ENCODE measurements around the gene SLC31A1.
"Not testable (repeated sequence)": the region's sequence is repeated elsewhere in the genome, so short reads cannot be mapped to it uniquely, and the experiment has no call there.

Gene SLC31A1

DNA sequence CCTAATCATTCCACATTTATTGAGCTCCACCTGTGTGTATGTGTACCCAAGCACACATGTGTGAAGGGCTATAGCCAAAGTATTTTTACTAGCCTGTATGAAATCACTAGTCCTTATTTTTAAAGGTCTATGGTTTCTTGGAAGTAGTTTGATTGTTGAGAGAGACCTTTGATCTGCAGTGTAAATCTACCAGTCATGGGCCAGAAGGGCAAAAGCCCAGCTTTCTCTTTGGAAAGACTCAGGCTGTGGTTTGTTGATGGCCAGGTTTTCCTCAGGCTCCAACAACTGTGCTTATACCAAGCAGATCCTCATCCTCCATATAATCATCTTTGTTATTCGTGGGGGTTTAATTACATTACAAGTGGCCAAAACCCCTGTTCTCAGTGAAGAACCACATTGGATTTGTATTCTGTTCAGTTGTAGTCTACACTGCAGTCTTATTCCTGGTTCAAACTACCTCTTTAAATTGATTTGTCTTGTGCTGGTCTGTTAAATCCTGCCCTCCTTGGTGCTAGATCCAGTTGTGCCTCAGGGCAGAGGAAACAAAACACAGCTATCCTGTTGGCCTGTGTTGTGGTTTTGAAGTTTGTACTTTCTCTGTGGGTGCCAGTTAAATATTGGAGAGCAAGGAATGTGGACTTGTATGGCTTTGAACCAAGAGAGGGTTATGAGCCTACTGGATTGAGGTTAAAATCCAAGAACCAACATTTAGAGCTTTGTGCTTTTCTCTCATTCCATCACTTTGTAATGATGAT, 40.8 kb downstream of the SLC31A1 start:
- no peak for DNase-seq (ENCODE audit: low read depth, low spot score)

DNA sequence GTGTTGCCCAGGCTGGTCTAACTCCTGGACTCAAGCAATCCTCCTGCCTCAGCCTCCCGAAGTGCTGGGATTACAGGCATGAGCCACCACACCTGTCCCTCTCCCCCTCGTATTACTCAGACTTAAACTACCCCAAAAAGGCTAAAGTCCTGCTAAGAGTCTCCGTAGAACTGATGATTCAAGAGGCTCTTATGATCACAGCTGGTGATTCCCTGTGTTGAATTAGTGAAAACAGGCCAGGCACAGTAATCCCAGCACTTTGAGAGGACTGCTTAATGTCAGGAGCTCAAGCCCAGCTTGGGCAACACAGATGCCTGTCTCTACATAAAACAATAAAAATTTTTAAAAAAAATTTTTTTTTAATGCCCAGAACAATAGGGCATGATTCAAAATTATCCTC, 44.8 kb downstream of the SLC31A1 start:
- no peak for DNase-seq (ENCODE audit: low read depth, low spot score)

DNA sequence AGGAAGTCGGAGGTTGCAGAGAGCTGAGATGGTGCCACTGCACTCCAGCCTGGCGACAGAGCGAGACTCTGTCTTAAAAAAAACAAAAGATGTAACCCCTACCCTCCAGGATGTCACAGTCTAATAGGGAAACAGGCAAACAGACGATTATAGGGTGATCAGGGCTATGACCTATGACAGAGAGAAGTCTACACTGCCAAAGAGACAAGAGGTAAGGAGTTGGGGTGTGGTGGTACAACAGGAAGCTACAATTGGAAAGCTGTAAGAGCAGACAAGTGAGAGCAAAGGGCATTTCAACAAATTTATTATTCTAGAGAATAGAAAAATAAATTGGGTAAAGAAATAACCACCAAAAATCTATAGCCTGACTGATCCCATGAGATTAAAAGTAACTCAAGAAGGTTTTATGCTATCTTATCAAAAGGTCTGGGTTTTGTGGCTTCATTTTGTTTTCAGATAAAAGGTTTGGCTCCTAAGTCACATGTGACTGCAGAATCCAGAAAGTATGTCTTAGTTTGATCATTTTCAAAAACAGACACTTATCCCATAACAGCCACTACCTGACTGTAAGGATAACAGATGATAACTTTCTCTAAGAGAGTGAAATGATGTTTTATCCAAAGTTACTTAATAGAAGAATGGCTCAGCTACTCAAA, 46.7 kb downstream of the SLC31A1 start:
- DNase-seq (ENCODE audit: low read depth, low spot score): no peak

DNA sequence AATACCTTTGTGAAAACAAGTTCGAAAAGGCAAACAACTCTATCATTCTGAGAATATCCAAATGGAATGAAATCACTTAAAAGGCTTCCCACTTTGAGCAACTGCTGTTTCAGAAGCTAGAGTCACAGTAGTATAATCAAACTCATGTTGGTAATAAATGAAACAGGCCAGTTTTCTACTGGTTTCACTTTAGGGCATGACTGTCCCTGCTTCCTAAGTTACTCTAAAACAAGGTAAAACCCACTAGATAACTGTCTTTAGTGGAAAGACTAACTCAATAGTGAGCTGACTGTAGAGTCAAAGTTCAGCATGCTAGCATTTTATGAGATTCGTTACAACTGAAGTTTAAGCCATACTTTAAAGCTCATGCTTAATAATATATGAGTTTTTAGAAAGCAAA, 48.0 kb downstream of the SLC31A1 start:
- DNase-seq (ENCODE audit: low read depth, low spot score): no peak

DNA sequence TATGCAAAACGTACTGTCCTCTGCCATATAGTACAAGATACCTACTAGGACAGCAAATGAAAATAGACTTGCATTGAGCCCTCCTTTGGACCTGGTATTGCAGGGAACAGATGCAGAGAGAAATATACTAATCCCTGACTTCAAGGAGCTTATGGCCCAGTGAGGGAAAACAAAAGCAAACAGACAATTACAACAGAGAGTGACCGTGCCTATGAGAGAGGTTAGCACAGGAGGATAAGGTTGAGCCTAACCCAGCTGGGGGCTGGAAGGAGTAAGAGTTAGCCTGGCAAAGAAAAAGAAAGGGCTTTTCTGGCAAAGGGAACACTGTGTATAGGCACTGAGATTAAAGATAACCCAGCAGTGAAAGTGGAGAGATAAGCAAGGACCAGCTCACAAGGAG, 48.5 kb downstream of the SLC31A1 start:
- DNase-seq (ENCODE audit: low read depth, low spot score): no peak

DNA sequence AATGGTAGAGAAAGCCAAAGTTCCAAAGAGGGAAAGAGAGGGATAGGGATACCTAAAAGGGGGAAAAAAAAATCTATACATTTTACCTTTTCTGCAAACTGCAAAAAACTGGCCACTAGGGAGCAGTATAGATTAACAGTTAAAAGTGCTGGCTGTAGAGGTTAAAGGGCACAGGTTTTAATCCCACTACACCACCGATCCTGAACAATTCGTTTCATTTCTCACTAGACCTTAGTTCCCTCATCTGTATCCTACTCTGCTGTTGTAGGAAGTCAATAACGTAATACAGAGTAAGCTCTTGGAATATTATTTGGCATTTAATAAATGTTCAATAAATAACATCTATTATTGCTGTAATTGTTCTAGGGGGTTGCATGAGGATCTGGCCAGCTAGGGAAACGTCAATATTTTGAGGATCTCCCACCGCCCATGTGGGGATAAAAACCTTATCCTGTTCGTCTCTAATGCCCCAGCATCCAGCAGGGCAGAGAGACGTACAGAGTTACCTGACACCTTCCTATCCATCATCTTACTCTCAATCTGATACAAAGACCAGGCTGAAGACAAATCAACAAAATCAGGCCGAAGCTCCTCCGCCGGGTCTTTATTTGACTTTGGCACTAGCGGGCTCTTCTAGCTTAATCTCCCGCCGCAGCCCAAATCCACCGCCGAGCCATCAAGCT, 53.3 kb downstream of the SLC31A1 start:
- DNase-seq (ENCODE audit: low read depth, low spot score): no peak

DNA sequence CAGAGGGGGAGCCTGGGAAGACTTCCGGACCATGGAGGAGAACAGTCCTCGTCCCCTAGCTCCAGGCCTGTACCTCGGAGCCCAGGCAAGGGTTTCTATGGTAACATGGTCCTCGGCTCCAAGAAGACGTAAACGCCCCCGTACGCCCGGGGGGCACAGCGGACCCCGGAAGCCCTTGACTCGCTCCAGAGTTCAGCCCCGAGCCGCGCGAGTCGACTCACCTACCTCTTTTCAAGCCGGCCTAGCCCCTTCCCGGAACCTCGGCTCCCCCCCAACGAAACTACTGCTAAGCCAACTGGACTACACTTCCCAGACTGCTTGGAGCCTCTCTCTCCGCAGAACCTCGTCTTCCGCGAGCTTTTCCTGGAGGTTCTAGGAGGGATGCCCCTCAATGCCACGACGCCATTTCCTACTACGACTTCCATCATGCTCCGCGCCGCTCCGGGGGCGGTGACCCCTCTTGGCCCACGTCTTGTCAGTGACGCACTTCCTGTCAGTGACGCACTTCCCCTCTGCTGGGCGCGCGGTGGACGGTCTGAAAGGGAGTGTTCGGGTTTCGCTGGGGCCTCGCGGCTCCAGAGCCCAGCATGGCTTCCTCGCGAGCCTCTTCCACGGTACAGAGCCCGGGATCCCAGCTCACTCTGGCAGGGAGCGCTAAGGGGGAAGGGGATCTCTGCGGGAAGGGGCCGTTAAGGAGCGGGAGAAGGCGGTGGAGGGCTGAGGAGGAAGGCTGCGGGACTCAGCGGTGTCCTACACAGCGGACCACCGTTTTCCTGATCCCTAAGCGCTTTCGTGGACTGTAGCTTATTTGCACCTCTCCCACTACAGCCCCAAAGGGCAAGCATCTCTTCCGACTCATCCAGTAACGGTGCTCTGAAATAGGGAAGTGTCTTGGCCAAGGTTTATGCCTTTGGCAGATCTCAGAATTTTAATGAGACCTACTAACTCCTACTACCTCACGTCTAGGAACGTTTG, 54.1 kb downstream of the SLC31A1 start, which contains the start of the genes CDC26 and PRPF4:
CDC26 (minus strand) TSS at position 416 of the 975 bp plus-strand sequence. CDS start 3,065 bp downstream, outside the sequence.
PRPF4 (plus strand) TSS at position 502 of the 975 bp plus-strand sequence; CDS start at position 588, 86 bp downstream.
- peak; percentile 97 for DNase-seq (ENCODE audit: low read depth, low spot score)

DNA sequence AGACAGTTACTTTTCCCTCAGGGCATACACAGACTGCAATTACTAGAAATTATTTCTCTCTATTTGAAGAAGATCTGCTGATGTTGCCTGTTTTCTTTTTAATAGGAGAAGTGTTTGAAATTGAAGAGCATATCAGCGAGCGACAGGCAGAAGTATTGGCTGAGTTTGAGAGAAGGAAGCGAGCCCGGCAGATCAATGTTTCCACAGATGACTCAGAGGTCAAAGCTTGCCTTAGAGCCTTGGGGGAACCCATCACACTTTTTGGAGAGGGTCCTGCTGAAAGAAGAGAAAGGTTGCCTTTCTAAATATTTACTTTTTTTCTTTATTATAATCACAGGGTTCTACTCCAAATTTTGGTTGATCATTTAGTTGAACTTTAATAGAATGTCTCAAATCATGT, 57.5 kb downstream of the SLC31A1 start:
- DNase-seq (ENCODE audit: low read depth, low spot score): no peak

DNA sequence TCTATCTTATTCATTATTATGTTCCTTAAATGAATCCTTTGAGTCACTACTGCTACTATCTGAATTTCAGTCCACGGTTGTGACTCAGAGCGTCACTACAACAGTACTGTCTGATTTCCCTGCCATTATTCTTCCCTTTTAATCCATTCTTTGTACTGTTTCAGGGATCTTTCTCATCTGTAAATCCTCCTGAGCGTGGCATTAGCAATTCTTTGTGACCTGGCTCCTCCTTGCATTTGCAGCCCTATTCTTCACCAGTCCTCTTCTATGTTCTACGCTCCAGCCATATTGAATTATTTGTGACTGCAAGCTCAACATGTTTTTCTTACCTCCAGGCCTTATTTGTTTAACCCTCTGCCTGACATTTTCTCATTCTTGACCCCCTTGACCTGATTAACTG, 60.0 kb downstream of the SLC31A1 start:
- DNase-seq (ENCODE audit: low read depth, low spot score): no peak

DNA sequence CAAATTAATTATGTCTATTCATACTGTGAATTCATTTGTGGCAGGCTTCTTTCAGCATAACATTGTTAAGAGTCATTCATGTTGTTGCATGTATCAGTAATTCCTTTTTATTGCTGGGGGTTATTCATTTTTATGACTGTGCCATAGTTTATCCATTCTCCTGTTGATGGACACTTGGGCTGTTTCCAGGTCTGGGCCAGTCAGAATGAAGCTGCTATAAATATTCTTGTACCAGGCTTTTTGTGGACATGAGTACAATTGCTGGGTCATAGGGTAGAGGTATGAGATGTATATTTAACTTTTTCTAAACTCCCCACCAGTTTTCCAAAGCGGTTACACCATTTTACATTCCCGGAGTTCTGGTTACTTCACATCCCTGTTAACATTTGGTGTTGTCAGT, 67.7 kb downstream of the SLC31A1 start:
- DNase-seq (ENCODE audit: low read depth, low spot score): no peak

DNA sequence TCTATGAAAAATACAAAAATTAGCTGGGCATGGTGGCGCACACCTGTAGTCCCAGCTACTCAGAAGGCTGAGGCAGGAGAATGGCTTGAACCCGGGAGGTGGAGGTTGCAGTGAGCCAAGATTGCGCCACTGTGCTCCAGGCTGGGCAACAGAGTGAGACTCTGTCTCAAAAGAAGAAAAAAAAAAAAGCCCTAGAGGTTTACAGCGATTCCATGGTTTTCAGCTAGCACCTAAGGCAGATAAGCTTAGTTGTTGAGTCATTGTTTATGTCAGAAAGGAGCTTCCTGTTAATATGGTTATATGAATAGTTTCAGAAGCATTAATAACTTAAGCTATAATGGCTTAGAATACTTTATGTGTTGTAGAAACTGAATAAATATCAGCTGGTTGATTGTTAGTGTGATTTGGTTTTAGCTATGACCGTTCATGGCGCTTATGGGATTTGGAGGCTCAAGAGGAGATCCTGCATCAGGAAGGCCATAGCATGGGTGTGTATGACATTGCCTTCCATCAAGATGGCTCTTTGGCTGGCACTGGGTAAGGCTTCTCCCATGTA, 68.8 kb downstream of the SLC31A1 start:
- DNase-seq (ENCODE audit: low read depth, low spot score): no peak

DNA sequence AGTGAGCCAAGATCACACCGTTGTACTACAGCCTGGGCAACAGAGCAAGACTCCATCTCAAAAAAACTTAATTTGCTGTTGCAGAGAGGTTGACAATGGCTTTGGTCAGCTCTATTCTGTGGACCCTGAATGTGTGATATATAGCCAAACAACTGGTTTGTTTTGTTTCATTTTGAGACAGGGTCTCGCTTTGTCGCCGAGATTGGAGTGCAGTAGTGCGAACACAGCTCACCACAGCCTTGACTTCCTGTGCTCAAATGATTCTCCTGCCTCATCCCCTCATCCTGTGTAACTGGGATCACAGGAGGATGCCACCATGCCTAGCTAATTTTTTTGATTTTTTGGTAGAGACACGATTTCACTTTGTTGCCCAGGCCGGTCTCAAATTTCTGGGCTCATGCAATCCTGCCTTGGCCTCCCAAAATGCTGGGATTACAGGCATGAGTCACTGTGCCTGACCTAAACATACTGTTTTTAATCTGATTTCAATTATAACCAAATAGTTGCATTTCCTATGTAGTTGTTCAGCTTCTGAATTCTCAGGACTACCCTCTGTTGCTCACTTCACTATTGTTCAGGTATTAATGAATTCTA, 72.0 kb downstream of the SLC31A1 start:
- DNase-seq (ENCODE audit: low read depth, low spot score): no peak

DNA sequence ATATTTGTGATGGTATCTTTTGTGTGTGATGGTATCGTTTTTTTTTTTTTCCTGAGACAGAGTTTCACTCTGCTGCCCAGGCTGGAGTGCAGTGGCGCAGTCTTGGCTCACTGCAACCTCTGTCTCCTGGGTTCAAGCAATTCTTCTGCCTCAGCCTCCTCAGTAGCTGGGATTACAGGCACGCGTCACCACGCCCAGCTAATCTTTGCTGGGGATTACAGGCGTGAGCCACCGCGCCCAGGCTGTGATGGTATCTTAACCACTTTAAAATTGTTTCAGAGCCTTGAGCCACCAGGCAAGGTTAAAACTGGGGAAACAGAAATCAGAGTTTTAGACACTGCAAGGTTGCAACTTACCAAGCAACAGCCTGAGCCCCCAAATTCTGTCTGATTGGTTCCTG, 74.9 kb downstream of the SLC31A1 start:
- DNase-seq (ENCODE audit: low read depth, low spot score): not testable (repeated sequence)

DNA sequence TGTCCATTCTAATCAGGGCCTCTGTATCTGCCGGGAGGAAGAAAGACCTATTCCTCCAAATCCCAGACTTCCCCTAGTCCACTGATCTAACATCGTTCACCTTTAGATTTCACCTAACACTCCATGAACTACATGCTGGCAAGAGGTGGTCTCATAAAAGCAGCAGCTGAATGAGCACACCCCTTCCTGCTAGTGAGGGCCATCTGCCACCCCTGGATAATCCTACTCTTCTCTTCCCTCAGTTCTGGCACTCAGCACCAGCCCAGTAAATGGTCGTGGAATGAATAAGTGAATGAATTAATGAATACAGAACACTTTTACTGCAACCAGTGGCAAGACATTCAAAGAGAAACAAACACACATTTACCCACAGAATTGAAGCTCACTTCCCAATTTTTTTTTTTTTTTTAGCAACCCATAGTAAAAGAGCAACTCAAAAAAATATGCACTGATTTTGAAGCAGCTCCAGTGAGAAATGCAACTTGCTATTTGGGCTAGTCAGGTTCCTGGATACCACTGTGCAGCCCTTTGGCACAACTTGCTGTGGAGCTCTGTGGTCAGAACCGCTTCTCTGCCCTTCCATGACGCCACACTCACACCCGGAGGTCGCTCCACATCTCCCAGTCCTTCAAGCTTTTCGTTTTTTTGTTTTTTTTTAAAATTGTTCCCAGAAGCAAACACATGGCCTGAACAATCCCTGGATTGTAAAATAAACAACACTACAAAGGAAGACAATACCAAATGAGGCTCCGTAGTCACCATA, 75.6 kb downstream of the SLC31A1 start:
- DNase-seq (ENCODE audit: low read depth, low spot score): no peak

DNA sequence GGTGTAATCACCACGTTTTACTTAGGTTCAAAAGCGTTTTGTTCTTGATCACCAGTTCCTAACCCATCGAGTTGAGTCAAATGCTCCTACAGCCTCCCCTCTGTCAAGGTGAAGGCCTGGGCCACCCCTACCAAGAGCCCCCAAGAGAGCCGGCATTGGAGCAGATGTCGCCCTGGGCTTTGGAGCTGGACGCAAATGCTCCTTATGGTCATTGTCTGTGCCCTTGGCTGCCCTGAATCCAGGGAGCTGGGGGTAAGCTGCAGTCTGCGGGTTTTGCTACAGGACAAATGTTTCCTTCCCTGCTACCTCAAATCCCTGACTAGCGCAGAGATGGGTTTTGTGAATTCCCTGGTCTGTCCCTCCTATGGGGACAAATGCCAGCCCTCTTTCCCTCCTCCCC, 77.0 kb downstream of the SLC31A1 start:
- no peak for DNase-seq (ENCODE audit: low read depth, low spot score)

DNA sequence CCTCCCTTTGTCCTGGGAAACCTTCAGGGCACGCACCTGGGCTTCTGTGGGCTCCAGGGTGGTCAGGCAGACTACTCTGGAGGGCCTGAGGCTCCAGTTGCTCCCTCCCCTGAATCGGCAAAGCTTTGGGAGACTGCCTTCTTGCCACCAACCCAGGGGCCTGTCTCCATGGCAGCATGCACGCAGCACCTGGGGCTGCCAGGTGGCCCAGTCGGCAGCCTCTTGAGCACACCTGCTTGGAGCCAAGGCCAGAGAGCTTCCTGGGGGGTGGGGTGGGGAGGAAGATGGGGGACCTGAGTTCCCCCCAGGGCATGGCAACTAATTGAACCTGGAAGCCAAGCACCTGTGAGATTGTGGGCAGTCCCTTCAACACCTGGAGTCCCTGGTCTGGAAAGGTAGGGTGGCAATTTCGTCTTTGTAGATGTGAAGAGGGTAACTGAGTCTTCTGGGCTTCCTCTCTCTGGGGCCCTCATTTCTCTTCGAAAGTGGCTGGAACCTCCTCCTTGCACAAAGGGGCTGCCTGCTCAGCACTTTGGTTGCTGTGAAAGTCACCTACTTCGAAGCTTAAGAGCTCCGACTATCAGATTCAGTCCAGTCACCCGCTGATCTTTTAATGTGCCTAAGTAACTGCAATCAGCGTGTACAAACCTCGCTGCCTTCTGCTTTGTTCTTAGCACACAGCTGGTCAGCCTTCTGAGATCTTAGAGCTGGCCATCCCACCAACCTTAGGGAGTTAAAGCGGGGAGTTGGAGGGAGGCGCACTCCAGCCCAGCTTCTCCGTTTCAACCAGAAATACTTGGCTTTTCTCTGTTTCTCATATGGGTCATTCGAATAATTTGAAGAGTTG, 77.8 kb downstream of the SLC31A1 start:
- DNase-seq (ENCODE audit: low read depth, low spot score): no peak

DNA sequence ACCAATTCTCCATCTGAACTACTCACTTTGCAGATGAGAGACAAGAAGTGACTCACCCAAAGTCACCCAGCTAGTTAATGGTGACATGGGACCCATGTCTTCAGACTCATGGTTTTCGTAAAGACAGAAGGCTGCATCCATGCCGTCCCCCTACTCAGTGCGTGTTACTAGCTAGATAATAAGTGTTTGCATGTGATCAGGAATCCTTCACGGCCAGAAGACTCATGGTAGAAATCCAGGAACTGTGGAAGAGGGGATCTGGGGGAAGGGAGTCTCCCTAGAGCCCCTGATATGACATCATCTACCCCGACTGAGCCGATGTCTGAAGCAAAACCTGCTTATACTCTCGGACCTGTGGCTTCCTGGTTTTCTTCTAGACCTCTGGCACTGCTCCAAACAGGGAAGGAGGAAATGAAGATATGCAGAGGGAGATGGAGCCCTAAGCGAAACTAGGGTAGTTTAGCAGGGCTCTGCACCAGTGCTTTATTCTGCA, 78.5 kb downstream of the SLC31A1 start:
- DNase-seq (ENCODE audit: low read depth, low spot score): no peak

DNA sequence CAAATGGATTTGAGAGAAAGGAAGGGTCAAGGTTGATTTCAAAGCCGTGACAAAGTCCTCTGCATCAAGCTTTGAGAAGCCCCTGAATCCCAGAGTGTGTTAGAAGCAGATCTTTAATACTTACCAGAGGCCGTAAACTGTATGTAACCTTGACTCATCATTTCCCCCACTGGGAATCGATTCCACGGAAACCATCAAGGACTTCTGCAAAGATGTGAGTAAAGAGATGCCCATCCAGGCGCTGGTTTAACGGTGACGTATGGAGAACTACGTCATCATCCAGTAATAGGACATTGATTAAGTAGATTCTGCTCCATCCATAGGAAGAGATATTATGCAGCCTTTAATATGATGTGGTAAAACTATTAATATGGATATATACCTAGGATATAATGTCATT, 80.2 kb downstream of the SLC31A1 start:
- DNase-seq (ENCODE audit: low read depth, low spot score): no peak
